Kidney (tissue), 14 donors: ENCODE results near the gene WDR53. TPM values are rescaled to one million over a fixed set of nuclear protein-coding genes. Genes with fewer than 3 reads are reported as not detected.

Experiments used
- DNase-seq, 5 donors: peaks; one replicate each; pipeline ENCODE4 v3.0.0-alpha.2; 2013 to 2020
- FAIRE-seq: peaks from 2 replicates; lab custom pipeline; 2012; peaks lifted over from hg19 to GRCh38; lab: Jason Lieb, UNC
- H3K27ac ChIP-seq, 2 donors: one replicate each; pipeline ENCODE4 v1.7.0; 2013; ENCODE audit warnings: low read depth in 2 of 2, low read length in 2 of 2, inconsistent platforms in 1 of 2
- H3K27me3 ChIP-seq: one replicate; pipeline ENCODE4 v1.7.1; 2013; ENCODE audit warnings: low read length, inconsistent platforms; ENCODE audit not compliant: control insufficient read depth, insufficient read depth
- H3K36me3 ChIP-seq, 3 donors: one replicate each; pipeline versions ENCODE4 v1.7.0 to v1.7.1; 2013; ENCODE audit warnings: low read length in 3 of 3, control low read depth in 1 of 3, inconsistent platforms in 1 of 3; ENCODE audit not compliant: insufficient read depth in 3 of 3, control insufficient read depth in 2 of 3
- H3K4me1 ChIP-seq, 3 donors: one replicate each; pipeline versions ENCODE4 v1.7.0 to v1.7.1; 2013; ENCODE audit warnings: low read length in 3 of 3, inconsistent platforms in 1 of 3, low read depth in 1 of 3; ENCODE audit not compliant: control insufficient read depth in 2 of 3, insufficient read depth in 2 of 3
- H3K4me3 ChIP-seq, 3 donors: one replicate each; pipeline versions ENCODE4 v1.7.0 to v1.8.1; 2013; ENCODE audit warnings: low read length in 3 of 3, control low read depth in 1 of 3, inconsistent platforms in 1 of 3
- H3K9ac ChIP-seq, 3 donors: one replicate each; pipeline versions ENCODE4 v1.7.0 to v1.7.1; 2013; ENCODE audit warnings: low read length in 3 of 3, control low read depth in 1 of 3, inconsistent platforms in 1 of 3
- H3K9me3 ChIP-seq, 3 donors: one replicate each; pipeline versions ENCODE4 v1.7.0 to v1.7.1; 2013; ENCODE audit warnings: low read length in 3 of 3, control low read depth in 1 of 3, inconsistent platforms in 1 of 3; ENCODE audit not compliant: control insufficient read depth in 2 of 3, insufficient read depth in 1 of 3
- intact Hi-C: fragments of 100-400 bp; cut with DNase I; formaldehyde crosslinking; loops from one replicate; pipeline ENCODE4 v1.11.1; 2022
- polyA plus RNA-seq: library from polyadenylated mRNA; stranded (reverse); fragments of 350-450 nt; fragmentation: Illumina TruSeq; extraction: RNeasy Lipid Tissue Mini Kit (QIAGEN cat#74804); gene quantifications from one replicate; pipeline ENCODE4 v1.2.3, GENCODE V29; 2014; ENCODE audit warnings: low read depth, low replicate concordance; ENCODE audit not compliant: insufficient read depth
- total RNA-seq: library from RNA; stranded (reverse); fragmentation: NEBNext Ultra II Directional; extraction: Animal tissue kit (Norgen Biotek cat#: 25700); gene quantifications from one replicate; pipeline ENCODE4 v1.2.1, GENCODE V29; 2021
- TF ChIP-seq, protein P1 (sequence below): IDR thresholded peaks from 3 replicates; pipeline ENCODE4 v1.5.1; 2012; ENCODE audit warnings: mild to moderate bottlenecking, moderate library complexity, borderline replicate concordance; ENCODE audit not compliant: insufficient read depth; ENCODE audit errors: extremely low read depth
- donor health status: control.
- donor health status: control.
- donor health status: control.
- donor health status: control.
- donor health status: control.
- donor health status: DM: yes; HTN: yes; CAD: no.
- donor health status: Normal renal cell carcinoma (clear cell type).

The WDR53 gene
- total and polyA plus RNA-seq, 2 donors from 2014 or later, result 9.0 to 12.3 TPM

DNA sequence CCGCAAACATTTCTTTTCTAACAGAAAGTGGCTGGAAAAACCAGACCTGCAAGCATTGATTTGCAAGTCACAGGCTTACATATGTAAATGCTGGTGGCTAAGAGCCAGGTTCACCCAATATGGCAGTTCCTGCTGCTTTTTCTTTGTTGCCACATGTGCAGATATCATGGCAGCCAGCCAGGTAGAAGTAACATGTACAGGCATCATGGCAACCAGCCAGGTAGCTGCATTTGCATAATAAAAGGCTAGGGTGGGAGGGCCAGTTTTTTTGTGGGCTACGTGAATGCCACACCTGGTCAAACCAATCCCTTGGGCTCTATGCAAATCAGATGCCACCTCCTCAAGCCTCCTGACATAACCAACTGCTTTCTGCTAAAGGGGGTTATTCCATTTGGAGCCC is 50.4 kb downstream of the WDR53 start:
- Histone ChIP-seq H3K9me3 (peaks cover 1 to 28% (median 17%) of the 10 kb centered on the region in 3 donors), H3K36me3 (no peaks in the 10 kb centered on the region), H3K4me3 (no peak overlapping the region), H3K9ac (no peak overlapping the region), H3K27ac (no peak overlapping the region), H3K4me1 (no peaks in the 10 kb centered on the region), H3K27me3 (no peaks in the 10 kb centered on the region)
- TF ChIP-seq, protein P1, sequence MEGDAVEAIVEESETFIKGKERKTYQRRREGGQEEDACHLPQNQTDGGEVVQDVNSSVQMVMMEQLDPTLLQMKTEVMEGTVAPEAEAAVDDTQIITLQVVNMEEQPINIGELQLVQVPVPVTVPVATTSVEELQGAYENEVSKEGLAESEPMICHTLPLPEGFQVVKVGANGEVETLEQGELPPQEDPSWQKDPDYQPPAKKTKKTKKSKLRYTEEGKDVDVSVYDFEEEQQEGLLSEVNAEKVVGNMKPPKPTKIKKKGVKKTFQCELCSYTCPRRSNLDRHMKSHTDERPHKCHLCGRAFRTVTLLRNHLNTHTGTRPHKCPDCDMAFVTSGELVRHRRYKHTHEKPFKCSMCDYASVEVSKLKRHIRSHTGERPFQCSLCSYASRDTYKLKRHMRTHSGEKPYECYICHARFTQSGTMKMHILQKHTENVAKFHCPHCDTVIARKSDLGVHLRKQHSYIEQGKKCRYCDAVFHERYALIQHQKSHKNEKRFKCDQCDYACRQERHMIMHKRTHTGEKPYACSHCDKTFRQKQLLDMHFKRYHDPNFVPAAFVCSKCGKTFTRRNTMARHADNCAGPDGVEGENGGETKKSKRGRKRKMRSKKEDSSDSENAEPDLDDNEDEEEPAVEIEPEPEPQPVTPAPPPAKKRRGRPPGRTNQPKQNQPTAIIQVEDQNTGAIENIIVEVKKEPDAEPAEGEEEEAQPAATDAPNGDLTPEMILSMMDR, result no peak
- DNase-seq (no peak), FAIRE-seq (no peak)
- intact Hi-C loops, result no loop called here

DNA sequence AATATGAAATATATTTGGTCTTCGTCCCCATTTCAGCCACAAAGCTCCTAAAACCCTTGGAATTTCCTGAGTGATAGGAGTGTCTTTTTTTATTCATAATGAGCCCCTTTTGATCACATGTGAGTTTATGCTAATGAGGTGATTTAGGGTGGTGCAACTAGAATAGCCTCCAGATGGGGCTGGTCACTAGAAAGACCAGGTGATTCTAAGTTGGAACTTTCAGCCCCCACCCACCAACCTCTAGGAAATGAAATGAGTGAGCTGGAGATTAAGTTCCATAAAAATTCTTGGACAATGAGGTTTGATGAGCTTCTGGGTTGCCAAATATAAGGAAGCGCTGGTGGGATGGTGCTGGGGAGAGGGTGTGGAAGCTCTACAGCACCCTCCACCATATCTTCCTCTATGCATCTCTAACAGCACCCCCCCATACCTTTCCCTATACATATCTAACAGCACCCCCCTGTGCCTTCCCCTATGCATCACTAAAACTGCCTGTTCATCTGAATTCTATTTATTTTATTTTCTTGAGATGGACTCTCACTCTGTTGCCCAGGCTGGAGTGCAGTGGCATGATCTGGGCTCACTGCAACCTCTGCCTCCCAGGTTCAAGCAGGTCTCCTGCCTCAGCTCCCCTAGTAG is 51.1 kb downstream of the WDR53 start:
- Histone ChIP-seq H3K36me3 (no peaks in the 10 kb centered on the region), H3K9ac (no peak overlapping the region), H3K27ac (no peak overlapping the region), H3K4me1 (no peaks in the 10 kb centered on the region), H3K27me3 (no peaks in the 10 kb centered on the region), H3K9me3 (peaks cover 1 to 28% (median 17%) of the 10 kb centered on the region in 3 donors), H3K4me3 (no peak overlapping the region)
- intact Hi-C loops, result no loop called here
- FAIRE-seq, result no peak
- TF ChIP-seq, protein P1, result no peak
- no peak for DNase-seq

DNA sequence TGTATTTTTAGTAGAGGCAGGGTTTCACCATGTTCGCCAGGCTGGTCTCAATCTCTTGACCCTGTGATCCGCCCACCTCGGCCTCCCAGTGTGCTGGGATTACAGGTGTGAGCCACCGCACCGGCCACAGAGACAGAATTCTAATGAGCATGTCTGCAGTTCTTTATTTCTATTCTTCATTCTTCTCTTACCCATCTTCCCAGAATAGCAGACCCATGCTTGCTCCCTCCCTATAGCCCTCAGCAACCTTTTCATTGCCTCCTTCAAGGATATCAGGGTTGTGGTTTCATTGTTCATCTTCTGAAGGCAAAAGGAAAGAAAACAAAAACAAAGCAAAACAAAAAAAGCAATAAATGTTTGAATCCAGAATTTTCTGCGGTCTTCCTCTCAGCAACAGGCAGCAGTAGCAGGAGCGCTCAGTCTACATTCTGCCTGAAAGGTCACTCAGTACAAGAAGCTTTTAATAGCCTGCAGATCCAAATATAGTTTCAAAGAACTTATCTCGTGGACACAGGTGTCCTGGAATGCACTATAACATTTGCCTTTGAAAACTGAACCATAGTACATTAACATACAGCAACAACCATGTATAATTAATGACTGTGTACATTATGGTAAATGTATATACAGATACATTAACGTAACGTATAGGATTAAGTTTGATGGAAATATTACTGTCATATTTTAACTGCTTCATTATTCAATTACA is 53.3 kb downstream of the WDR53 start, which contains the start of gene SMCO1:
Gene SMCO1, minus strand, starts transcription at position 434 of the 709 bp plus-strand sequence. Its CDS starts 137 bp downstream, at position 297.
- no peak within 1 kb of the TSS for H3K27ac ChIP-seq
- H3K9ac ChIP-seq, result no peak within 1 kb of the TSS
- intact Hi-C loops, result no loop called here
- no peaks in the 10 kb centered on the region for H3K27me3 ChIP-seq
- no peak within 1 kb of the TSS for H3K4me3 ChIP-seq
- peaks cover 1 to 23% (median 12%) of the 10 kb centered on the region in 3 donors for H3K9me3 ChIP-seq
- no peak for FAIRE-seq
- TF ChIP-seq, protein P1, result no peak
- no peaks in the 10 kb centered on the region for H3K4me1 ChIP-seq
- DNase-seq, result no peak
- H3K36me3 ChIP-seq, result no peaks in the 10 kb centered on the region
